ENCODE results near the gene GATA6. TPM values are rescaled to one million over a fixed set of nuclear protein-coding genes. Genes with fewer than 3 reads are reported as not detected.

The GATA6 gene
- polyA plus RNA-seq, 1 of the 3 experiments (the other 2 are of a cell fraction): not detected

DNA sequence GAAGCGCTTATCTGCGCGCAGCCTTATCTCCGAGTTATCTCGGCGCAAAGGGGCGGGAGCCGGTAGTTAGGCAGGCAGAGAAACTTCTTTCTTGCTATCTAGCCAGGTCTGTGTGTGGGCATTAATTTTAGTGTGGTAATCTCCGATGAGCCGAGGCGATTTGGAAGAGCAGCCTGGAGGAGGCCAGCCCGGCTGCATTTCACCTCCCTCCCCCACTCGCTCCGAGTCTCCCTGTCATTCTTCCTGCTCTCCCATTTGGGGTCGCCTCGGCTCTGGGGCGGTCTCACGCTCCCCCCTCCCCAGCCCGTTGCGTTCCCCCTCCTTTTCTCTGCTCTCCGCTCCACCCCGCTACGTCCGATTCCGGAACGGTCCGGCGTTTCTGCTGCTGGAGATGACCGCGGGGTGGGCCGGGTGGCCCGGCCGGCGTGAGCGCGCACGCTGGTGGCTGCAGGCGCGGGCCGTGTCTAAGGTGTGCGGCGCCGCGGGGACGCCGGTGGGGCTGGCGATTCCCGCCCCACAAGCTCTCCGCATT, 566 bp downstream of the GATA6 start:
- no peak overlapping the region for H3K27ac ChIP-seq (ENCODE audit: low read depth in 2 of 2, low read length in 1 of 2)
- peak overlapping the region; percentile 87 for H2AFZ ChIP-seq (ENCODE audit: low read depth)
- DNase-seq: peak; percentile 32
- POLR2A ChIA-PET: no interaction called here
- no peaks in the 10 kb centered on the region for H3F3A ChIP-seq (replicated peaks; ENCODE audit: insufficient read depth)
- no peaks in the 10 kb centered on the region for H3K36me3 ChIP-seq (replicated peaks in 1 of 2; ENCODE audit: control insufficient read depth in 1 of 2, insufficient read depth in 2 of 2, low read length in 1 of 2)
- peak overlapping the region; percentile 97 for H3K4me2 ChIP-seq
- peak overlapping the region; percentile 45 to 66 for H3K4me3 ChIP-seq (ENCODE audit: low read depth in 2 of 2, low read length in 1 of 2)
- no peak overlapping the region for H3K9ac ChIP-seq
- WGBS (ENCODE audit: low lambda C conversion rate): 3% methylated on average over 25 of the region's 49 CpGs
- H3K9me2 ChIP-seq: no peaks in the 10 kb centered on the region
- H3K9me3 ChIP-seq: no peaks in the 10 kb centered on the region
- peaks cover 95% of the 10 kb centered on the region for H3K27me3 ChIP-seq (ENCODE audit: insufficient read depth)
- no peaks in the 10 kb centered on the region for H3K79me2 ChIP-seq (ENCODE audit: insufficient read depth)
- H3K4me1 ChIP-seq (ENCODE audit: control insufficient read depth in 1 of 2, insufficient read depth in 2 of 2, low read depth in 1 of 2, low read length in 1 of 2): peaks cover 0 to 2% of the 10 kb centered on the region in 2 experiments; a peak in 1 of 4 replicates
- CTCF ChIA-PET: interaction anchor here (1.3 kb wide), 1 partner anchor 29 kb away, joined by 3 read pairs; no protein-coding TSS in a partner anchor
- peaks cover 11% of the 10 kb centered on the region; the same call in 1 of the 2 replicates for H4K20me1 ChIP-seq (ENCODE audit: insufficient read depth)
- TF ChIP-seq RAD21 (IDR thresholded peaks at IDR 0.05; ENCODE audit: low read length) (no peak), MEF2A (IDR thresholded peaks at IDR 0.05; ENCODE audit: borderline replicate concordance, low read depth) (no peak), CTCF (IDR thresholded peaks at IDR 0.05) (no peak), USF1 (IDR thresholded peaks at IDR 0.05; ENCODE audit: borderline replicate concordance, low read depth) (no peak), TAF1 (IDR thresholded peaks at IDR 0.05; ENCODE audit: borderline replicate concordance, low read depth, low read length) (no peak), SMC3 (IDR thresholded peaks at IDR 0.05; ENCODE audit: low read depth, low read length) (no peak), ZBTB33 (IDR thresholded peaks at IDR 0.05; ENCODE audit: borderline replicate concordance, low read depth) (no peak), JUND (IDR thresholded peaks at IDR 0.05) (no peak), FOXM1 (IDR thresholded peaks at IDR 0.05; ENCODE audit: low read depth) (no peak), ELF1 (IDR thresholded peaks at IDR 0.05) (no peak), GABPA (IDR thresholded peaks at IDR 0.05; ENCODE audit: low read depth) (no peak), YY1 (IDR thresholded peaks at IDR 0.05; ENCODE audit: low read depth) (no peak)

Measured in SK-N-SH (cell line).